IMR-90 (cell line): ENCODE measurements around the gene ALPK3. TPM values are rescaled to one million over a fixed set of nuclear protein-coding genes. Genes with fewer than 3 reads are reported as not detected.

Experiments
- ATAC-seq: fragments of 200-7000 bp; cut with Tn5 transposase; 2 replicates; pipeline ENCODE4 v1.9.1; 2020; ENCODE audit warnings: low read depth, mild to moderate bottlenecking, moderate library complexity
- BruUV-seq: library from RNA; stranded (reverse); fragments of 400-500 nt; replicated peaks from 2 replicates; lab custom pipeline; 2021; lab: Mats Ljungman, UMichigan
- CTCF ChIA-PET: fragments of 300-600 bp; formaldehyde crosslinking; extraction: SDS; loops from one replicate; lab custom pipeline; 2021; ENCODE audit warnings: antibody characterized with exemption; lab: Yijun Ruan, JAX
- POLR2A ChIA-PET: fragments of 300-600 bp; sonication (Branson Sonifier 250); formaldehyde crosslinking; loops from one replicate; lab custom pipeline; 2022; ENCODE audit warnings: antibody characterized with exemption; ENCODE audit not compliant: unreplicated experiment; lab: Charles Lee
- DNase-seq: peaks from one replicate; pipeline ENCODE4 v3.0.0; 2013
- H2AFZ ChIP-seq: replicated peaks from 2 replicates; pipeline ENCODE3; 2013; ENCODE audit warnings: low read length, mild to moderate bottlenecking; ENCODE audit not compliant: poor library complexity
- H2AK5ac ChIP-seq: 2 replicates; pipeline ENCODE4 v1.6.1; 2013; ENCODE audit warnings: low read depth, low read length, inconsistent platforms
- H2AK9ac ChIP-seq: replicated peaks from 2 replicates; pipeline ENCODE3; 2013; ENCODE audit warnings: mild to moderate bottlenecking, low read depth, low read length, moderate library complexity; ENCODE audit not compliant: poor library complexity
- H2BK120ac ChIP-seq: 2 replicates; pipeline ENCODE4 v1.6.1; 2013; ENCODE audit warnings: low read depth, low read length, inconsistent platforms
- H2BK15ac ChIP-seq: 3 replicates; pipeline ENCODE4 v1.6.1; 2013; ENCODE audit warnings: low read depth, low read length, inconsistent platforms
- H2BK20ac ChIP-seq: 2 replicates; pipeline ENCODE4 v1.6.1; 2013; ENCODE audit warnings: low read depth, mild to moderate bottlenecking, inconsistent platforms, low read length, moderate library complexity
- H2BK5ac ChIP-seq: 2 replicates; pipeline ENCODE4 v1.6.1; 2013; ENCODE audit warnings: mild to moderate bottlenecking, low read depth, low read length, inconsistent platforms; ENCODE audit not compliant: poor library complexity, severe bottlenecking
- H3K14ac ChIP-seq: replicated peaks from 2 replicates; pipeline ENCODE4 v1.6.1; 2013; ENCODE audit warnings: low read depth, low read length, inconsistent platforms
- H3K18ac ChIP-seq: 2 replicates; pipeline ENCODE4 v1.6.1; 2013; ENCODE audit warnings: low read depth, low read length, control low read depth
- H3K23ac ChIP-seq: 2 replicates; pipeline ENCODE4 v1.6.1; 2013; ENCODE audit warnings: low read depth, low read length, inconsistent platforms
- H3K27ac ChIP-seq: 2 replicates; pipeline ENCODE4 v1.5.1; 2013; ENCODE audit warnings: mild to moderate bottlenecking, control low read depth, low read length; ENCODE audit not compliant: insufficient read depth
- H3K27me3 ChIP-seq: 2 replicates; pipeline ENCODE4 v1.6.1; 2013; ENCODE audit warnings: low read length; ENCODE audit not compliant: control insufficient read depth, insufficient read depth
- H3K36me3 ChIP-seq: 2 replicates; pipeline ENCODE4 v1.6.1; 2013; ENCODE audit warnings: low read length, mixed read lengths; ENCODE audit not compliant: control insufficient read depth, insufficient read depth
- H3K4ac ChIP-seq: 2 replicates; pipeline ENCODE4 v1.6.1; 2013; ENCODE audit warnings: low read depth, low read length, inconsistent platforms
- H3K4me1 ChIP-seq: 2 replicates; pipeline ENCODE4 v1.6.1; 2013; ENCODE audit warnings: low read length, mixed read lengths; ENCODE audit not compliant: control insufficient read depth, insufficient read depth
- H3K4me2 ChIP-seq: 2 replicates; pipeline ENCODE4 v1.6.1; 2013; ENCODE audit warnings: low read depth, mild to moderate bottlenecking, control low read depth, low read length, moderate library complexity
- H3K4me3 ChIP-seq: 2 replicates; pipeline ENCODE4 v1.5.1; 2013; ENCODE audit warnings: low read depth, mild to moderate bottlenecking, control low read depth, low read length, moderate library complexity; ENCODE audit not compliant: insufficient read depth
- H3K56ac ChIP-seq: 2 replicates; pipeline ENCODE4 v1.6.1; 2013; ENCODE audit warnings: low read length, inconsistent platforms; ENCODE audit not compliant: insufficient read depth; ENCODE audit errors: extremely low read depth
- H3K79me1 ChIP-seq, 2 experiments: 2 replicates each; pipeline ENCODE4 v1.6.1; 2013; ENCODE audit warnings: low read length in 2 of 2, inconsistent platforms in 1 of 2, low read depth in 1 of 2
- H3K9ac ChIP-seq: 2 replicates; pipeline ENCODE4 v1.6.1; 2013; ENCODE audit warnings: low read depth, low read length, control low read depth
- H3K9me1 ChIP-seq: 2 replicates; pipeline ENCODE4 v1.6.1; 2013; ENCODE audit warnings: low read length, inconsistent platforms; ENCODE audit not compliant: insufficient read depth
- H3K9me3 ChIP-seq: 2 replicates; pipeline ENCODE4 v1.6.1; 2013; ENCODE audit warnings: low read length; ENCODE audit not compliant: control insufficient read depth, insufficient read depth
- H4K20me1 ChIP-seq: 2 replicates; pipeline ENCODE4 v1.6.1; 2013; ENCODE audit warnings: low read length, inconsistent platforms; ENCODE audit not compliant: insufficient read depth
- H4K5ac ChIP-seq: 2 replicates; pipeline ENCODE4 v1.6.1; 2013; ENCODE audit warnings: mild to moderate bottlenecking, low read depth, low read length, control low read depth
- H4K8ac ChIP-seq, 2 experiments: 2 replicates each; pipeline ENCODE4 v1.6.1; 2013; ENCODE audit warnings: low read depth in 2 of 2, low read length in 2 of 2, control low read depth in 1 of 2, inconsistent platforms in 1 of 2
- H4K91ac ChIP-seq: 2 replicates; pipeline ENCODE4 v1.6.1; 2013; ENCODE audit warnings: low read depth, low read length, inconsistent platforms; ENCODE audit not compliant: insufficient read depth
- CHD1 ChIP-seq: IDR thresholded peaks from 2 replicates; pipeline ENCODE4 v1.6.1; 2012; ENCODE audit warnings: low read depth, low read length, improper control_type of control experiment
- FOS ChIP-seq: fragments of 150-350 bp; IDR thresholded peaks from 2 replicates; pipeline ENCODE4 v1.6.1; 2016; ENCODE audit warnings: low read depth, low read length
- MAZ ChIP-seq: IDR thresholded peaks from 2 replicates; pipeline ENCODE4 v1.6.1; 2012; ENCODE audit warnings: low read depth, mild to moderate bottlenecking, low read length, improper control_type of control experiment, moderate library complexity, borderline replicate concordance
- SMC3 ChIP-seq: fragments of 150-350 bp; IDR thresholded peaks from 2 replicates; pipeline ENCODE4 v1.6.1; 2016; ENCODE audit warnings: low read depth, mild to moderate bottlenecking, antibody characterized with exemption, low read length, moderate library complexity
- WGBS, 2 experiments: methylation state at CpG; one replicate each; pipeline versions ENCODE4 v1.1.5 to v1.1.7; 2013; ENCODE audit warnings: missing lambda C conversion rate in 2 of 2; ENCODE audit not compliant: insufficient read length in 1 of 2; ENCODE audit errors: extremely low coverage in 2 of 2; 5-methylcytosine and 5-hydroxymethylcytosine counted together
- dilution Hi-C: fragments of 300-500 bp; cut with HindIII; formaldehyde crosslinking; loops from one replicate; pipeline ENCODE4 v1.14.3; 2018; ENCODE audit warnings: low sequenced_read_pairs; ENCODE audit not compliant: unreplicated experiment
- in situ Hi-C: fragments of 300-500 bp; cut with MboI; formaldehyde crosslinking; loops from 3 replicates; pipeline ENCODE4 v1.14.3; 2019; ENCODE audit warnings: low sequenced_read_pairs, inconsistent platforms, mixed read lengths
- intact Hi-C: fragments of 100-400 bp; cut with micrococcal nuclease; formaldehyde crosslinking; loops from 2 replicates; pipeline ENCODE4 v1.10.0; 2022
- polyA plus RNA-seq, 3 experiments: library from polyadenylated mRNA; depleted of rRNA; stranded (reverse); fragments of >200 nt; gene quantifications; 2 replicates each; pipeline ENCODE4 v1.2.3, GENCODE V29; 2012; ENCODE audit warnings: low replicate concordance in 1 of 3
- total RNA-seq: library from RNA; depleted of rRNA; stranded (reverse); fragments of >200 nt; gene quantifications from 2 replicates; pipeline ENCODE4 v1.2.3, GENCODE V29; 2012

Gene ALPK3
- total and polyA plus RNA-seq, 2 of the 4 experiments (the other 2 are of a cell fraction): under 0.01 to 0.26 TPM

GRCh38 chr15:84917452-84917851, 100.3 kb downstream of the ALPK3 start:
- H2BK5ac ChIP-seq: no peak overlapping the region
- no peak for ATAC-seq

More at GRCh38 chr15:84917452-84917851, 100.3 kb downstream of the ALPK3 start:
- Histone ChIP-seq H3K4ac (no peak overlapping the region), H3K36me3 (no peaks in the 10 kb centered on the region), H3K14ac (no peak overlapping the region), H2AK9ac (no peak overlapping the region), H3K79me1 (no peaks in the 10 kb centered on the region), H4K20me1 (no peaks in the 10 kb centered on the region), H2BK15ac (no peak overlapping the region), H2BK20ac (no peak overlapping the region), H3K9me1 (peaks cover 11% of the 10 kb centered on the region), H3K9ac (no peak overlapping the region), H2BK120ac (no peak overlapping the region), H4K5ac (no peak overlapping the region), H3K4me2 (no peak overlapping the region), H4K91ac (no peak overlapping the region), H3K56ac (no peak overlapping the region), H3K9me3 (no peaks in the 10 kb centered on the region), H4K8ac (no peak overlapping the region), H3K4me1 (peaks cover 8% of the 10 kb centered on the region; the same call in 1 of the 2 replicates), H3K27ac (no peak overlapping the region), H2AFZ (no peak overlapping the region), H3K4me3 (no peak overlapping the region), H3K23ac (no peak overlapping the region), H3K18ac (no peak overlapping the region), H2AK5ac (peak overlapping the region; percentile 32; the same call in 1 of the 2 replicates), H3K27me3 (no peaks in the 10 kb centered on the region; the same call in 1 of the 2 replicates)
- intact Hi-C loops: no loop called here
- CTCF ChIA-PET: no interaction called here
- TF ChIP-seq MAZ (no peak), CHD1 (no peak), SMC3 (no peak), FOS (no peak)
- dilution Hi-C loops: no loop called here
- POLR2A ChIA-PET: no interaction called here
- WGBS, 2 experiments: no CpG with 5 or more reads among the region's 1 CpG
- DNase-seq: no peak
- in situ Hi-C loops: no loop called here
- BruUV-seq: no TSS peak
